Hematopoietic multipotent progenitor cell treated with erythropoietin and hydrocortisone succinate and interleukin-3 and kit ligand, for 15 days (in vitro differentiated cells): ENCODE data around the gene RNF4.
"Not testable (repeated sequence)": the region's sequence is repeated elsewhere in the genome, so short reads cannot be mapped to it uniquely, and the experiment has no call there.

Experiments
- DNase-seq: peaks from one replicate; pipeline ENCODE4 v3.0.0-alpha.2; 2015; ENCODE audit warnings: low spot score

The RNF4 gene

GRCh38 chr4:2535376-2536192 lies 66.7 kb downstream of the RNF4 start:
- no peak for DNase-seq

- peak; percentile 98 for DNase-seq
Measured at GRCh38 chr4:2536193-2537010, 67.5 kb downstream of the RNF4 start, which contains the start of gene FAM193A. TSS of gene FAM193A (plus strand) at chr4:2536647. CDS start at chr4:2536916, 269 bp downstream.

DNA sequence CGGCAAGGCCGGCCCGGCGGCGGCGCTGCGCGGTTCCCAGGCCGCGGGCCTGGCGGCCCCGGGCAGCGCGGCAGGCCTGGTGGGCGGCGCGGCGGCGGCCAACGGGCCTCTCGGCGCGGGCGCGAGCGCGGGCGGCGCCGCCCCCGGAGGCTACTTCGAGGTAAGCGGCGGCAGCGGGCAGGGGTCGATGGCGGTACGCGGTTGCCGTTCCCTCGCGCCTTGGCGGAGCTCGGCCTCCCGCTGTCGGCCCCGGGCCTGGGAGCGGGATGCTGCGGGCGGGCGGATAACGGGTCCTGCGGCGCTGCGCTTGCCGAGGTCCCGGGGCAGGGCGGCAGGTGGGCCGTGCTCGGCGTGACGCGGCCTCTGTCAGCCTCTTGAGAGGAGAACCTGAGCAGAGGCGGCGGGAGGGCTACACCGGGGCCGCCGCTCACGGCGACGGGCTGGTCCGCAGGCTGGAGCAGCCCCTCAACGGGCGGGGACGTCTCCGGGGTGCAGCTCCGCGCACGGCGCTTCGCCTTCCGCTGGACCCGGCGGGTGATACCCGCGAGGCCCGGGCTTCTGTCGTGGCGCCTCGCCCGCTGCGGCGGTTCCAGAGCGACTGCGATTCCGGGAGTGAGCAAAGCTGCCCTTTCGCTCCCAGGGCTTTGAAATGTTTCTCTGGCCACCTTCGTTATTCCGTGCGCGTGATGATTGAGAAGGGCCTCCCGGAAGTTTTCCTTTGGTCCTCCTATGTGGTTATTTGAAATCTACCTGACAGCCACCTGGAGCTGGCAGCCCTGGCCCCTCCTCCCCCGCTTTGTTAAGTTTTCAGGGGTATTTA lies 68.3 kb downstream of the RNF4 start:
- peak; percentile 45 for DNase-seq

DNA sequence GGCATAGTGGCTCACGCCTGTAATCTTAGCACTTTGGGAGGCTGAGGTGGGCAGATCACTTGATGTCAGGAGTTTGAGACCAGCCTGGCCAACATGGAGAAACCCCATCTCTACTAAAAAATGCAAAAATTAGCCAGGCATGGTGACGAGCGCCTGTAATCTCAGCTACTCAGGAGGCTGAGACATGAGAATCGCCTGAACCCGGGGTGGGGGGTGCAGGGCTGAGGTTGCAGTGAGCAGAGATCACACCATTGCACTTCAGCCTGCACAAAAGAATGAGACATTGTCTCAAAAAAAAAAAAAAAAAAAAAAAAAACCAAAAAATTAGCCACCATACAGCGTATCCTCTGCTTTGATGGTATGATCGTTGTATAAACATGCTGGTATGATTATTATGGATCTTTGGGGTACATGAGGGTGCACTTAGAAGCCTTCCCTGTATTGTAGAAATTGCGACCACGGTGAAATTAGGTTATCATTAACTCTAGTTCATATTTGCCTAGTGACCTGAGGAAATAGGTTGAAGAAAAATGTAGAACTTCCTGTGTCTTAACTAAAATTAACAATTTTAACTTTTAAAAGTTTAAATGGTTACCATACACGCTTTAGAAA lies 74.8 kb downstream of the RNF4 start:
- not testable (repeated sequence) for DNase-seq

DNA sequence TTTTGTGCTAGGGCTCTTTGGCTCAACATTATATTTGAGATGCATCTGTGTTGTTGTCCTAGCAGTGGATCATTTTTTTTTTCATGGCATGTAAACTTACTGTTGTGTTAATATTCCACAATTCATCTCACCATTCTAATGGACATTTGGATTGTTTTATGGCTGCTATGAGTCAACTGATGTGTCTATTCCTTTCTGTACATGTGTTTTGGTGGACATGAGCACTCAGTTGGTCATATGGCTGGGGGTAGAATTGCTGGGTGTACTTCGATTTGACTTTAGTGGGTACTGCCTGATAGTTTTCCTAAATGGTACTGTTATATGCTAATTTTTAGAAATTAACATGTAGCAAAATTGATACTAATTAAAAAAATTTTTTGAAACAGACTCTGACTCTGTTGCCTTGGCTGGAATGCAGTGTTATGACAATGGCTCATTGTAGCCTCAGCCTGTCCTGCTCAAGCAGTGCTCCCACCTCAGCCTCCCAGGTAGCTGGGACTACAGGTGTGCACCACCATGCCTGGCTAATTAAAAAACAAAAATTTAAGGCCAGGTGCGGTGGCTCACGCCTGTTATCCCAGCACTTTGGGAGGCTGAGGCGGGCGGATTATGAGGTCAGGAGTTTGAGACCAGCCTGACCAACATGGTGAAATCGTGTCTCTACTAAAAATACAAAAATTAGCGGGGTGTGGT lies 76.6 kb downstream of the RNF4 start:
- no peak for DNase-seq

DNA sequence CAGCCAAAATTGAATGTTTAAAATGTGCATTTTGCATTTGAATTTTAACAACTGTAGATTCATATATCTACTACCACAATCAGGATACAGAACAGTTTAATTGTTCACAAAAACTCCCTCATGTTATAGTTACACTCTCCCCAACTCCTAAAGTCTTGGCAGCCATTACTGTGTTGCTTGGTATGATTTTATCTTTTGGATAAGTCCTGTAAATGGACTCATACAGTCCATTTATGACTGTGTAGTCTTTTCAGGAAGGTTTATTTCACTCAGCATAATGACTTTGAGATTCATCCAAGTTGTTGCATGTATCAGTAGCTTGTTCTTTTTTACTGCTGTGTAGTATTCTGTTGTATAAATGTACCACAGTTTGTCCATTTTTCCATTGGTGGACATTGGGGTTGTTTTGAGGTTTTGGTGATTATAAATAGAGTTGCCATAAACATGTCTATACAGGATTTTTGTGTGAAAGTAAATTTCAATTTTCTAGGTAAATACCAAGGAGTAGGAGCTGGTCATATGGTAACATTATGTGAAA lies 77.4 kb downstream of the RNF4 start:
- DNase-seq, result no peak

- not testable (repeated sequence) for DNase-seq
Measured at GRCh38 chr4:2546961-2547691, 78.2 kb downstream of the RNF4 start.

DNA sequence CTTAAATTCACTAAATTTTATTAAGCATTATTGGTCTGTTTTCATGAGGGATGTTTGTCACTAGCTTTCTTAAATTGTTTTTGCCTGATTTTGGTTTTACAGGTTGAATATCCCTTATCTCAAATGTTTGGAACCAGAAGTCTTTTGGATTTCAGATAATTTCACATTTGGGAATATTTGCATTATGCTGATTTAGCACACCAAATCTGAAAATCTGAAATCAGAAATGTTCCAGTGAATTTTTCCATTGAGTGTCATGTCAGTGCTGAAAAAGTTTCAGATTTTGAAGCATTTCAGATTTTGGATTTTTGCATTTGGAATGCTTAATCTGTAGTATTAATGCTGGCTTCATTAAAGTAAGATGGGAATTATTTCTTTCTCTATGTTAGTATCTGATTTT lies 82.2 kb downstream of the RNF4 start:
- DNase-seq, result no peak

- DNase-seq, result no peak
Measured at GRCh38 chr4:2552806-2553205, 83.9 kb downstream of the RNF4 start.

- DNase-seq, result no peak
Measured at GRCh38 chr4:2558301-2558700, 89.4 kb downstream of the RNF4 start.

DNA sequence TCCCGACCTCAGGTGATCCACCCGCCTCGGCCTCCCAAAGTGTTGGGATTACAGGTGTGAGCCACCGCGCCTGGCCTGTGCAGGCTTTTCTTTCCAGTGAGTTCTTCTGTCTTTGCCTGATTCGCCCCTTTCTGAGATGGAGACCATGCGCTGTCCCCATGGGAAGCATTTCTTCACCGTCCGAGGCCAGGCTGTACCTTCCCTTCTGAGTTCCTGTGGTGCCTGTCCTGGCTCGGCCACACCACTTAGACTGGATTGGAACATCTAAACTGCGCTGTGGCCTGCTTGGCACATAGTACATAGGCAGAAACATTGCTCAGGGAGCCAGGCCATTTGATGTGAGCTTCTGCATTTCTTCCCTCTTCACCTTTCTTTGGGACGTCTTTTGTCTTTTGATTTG lies 91.3 kb downstream of the RNF4 start:
- no peak for DNase-seq
